Stimulated activated CD8-positive, alpha-beta memory T cell treated with anti-CD3 and anti-CD28 coated beads, Interleukin-12 subunit alpha, Interleukin-12 subunit beta, amount 100 ng/mL, for 1 hour (primary cell): ENCODE results near the gene IQCN.
"Not testable (repeated sequence)": the region's sequence is repeated elsewhere in the genome, so short reads cannot be mapped to it uniquely, and the experiment has no call there.

Experiments
- DNase-seq: peaks from one replicate; pipeline ENCODE4 v3.0.0-alpha.2; 2020; ENCODE audit warnings: low read depth

The IQCN gene

DNA sequence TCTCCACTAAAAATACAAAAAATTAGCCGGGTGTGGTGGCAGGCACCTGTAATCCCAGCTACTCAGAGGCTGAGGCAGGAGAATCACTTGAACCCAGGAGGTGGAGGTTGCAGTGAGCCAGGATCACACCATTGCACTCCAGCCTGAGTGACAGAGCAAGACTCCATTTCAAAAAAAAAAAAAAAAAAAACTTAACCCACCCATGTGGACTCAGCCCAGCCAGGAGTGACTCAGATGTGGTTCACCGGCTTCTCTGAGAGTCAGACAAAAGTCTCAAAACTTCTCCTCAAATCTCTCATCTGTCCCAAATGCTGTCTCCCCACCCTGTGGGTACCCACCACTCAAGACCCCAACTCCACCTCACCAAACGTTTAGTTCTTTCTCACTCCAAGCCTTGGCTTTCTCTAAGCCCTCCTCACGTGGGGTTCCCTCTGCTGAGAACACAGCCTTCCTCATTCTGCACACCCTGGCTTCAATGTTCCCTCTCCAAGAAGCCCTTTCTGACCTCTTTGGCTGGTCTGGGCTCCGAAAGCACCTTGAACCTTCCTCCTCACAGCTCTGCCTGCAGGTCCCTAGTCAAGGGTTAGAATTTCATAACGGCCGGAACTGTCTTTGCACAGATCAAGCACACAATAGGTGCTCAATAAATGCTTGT lies 59.3 kb downstream of the IQCN start:
- no peak for DNase-seq

DNA sequence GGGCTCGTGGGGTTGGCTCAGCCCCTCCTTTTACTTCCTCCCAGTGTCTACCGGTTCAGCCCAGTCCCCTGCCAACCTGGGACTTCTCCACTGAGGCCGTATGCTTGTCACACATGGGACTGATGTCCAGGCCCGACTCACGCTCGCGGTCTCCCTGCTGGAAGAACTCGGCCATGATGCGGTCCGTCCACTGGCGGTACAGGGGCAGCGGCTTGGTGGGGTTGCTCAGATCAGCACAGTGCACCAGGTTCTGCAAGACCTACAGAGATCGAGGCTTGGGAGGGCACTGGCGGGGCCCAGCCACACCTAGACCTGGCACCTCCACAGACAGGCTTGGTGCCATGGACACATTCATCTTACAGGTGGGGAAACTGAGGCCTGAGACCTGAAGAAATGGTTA lies 62.6 kb downstream of the IQCN start:
- no peak for DNase-seq

GRCh38 chr19:18209912-18210311 lies 64.3 kb downstream of the IQCN start:
- not testable (repeated sequence) for DNase-seq

DNA sequence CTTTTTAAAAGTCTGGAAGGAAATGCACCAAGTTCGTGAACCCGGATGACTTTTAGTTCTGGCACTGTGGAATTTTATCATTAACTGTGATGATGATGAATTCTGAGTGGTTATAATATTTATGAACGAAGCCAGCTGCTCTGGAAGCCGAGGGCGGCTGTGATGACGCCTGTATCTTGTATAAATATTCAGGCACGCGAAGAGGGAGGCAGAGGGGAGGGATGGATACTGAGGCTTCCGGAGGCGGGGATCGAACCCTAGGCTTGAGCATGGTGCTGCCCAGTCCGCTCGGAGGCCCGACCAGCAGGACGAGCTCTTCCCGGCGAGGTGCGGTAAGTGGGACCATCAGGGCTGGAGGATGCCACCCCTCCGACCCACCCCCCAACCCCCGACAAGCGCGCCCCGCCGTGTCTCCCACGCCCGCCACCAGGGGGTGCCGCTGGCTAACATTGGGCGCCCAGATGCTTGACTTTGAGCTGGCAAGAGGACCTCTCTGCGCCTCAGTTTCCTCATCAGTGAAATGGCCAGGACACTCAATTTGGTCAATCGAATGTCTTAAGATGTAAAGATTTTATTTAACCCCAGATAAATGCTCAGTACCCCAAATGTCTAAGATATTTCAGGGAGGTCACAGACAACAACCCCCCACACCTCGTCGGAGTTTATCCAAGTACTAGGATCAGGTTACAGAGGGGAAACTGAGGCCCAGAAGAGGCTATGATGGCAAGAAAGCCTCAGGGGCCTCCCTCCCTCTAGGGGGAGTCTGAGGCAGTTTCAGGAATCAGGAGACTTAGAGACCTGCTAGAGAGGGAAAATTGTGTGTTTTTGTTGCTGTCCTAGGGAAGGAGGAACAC lies 65.9 kb downstream of the IQCN start:
- no peak for DNase-seq
